HG03342 (cell line): ENCODE results near the gene ENKUR.
A peak's percentile ranks its signal among the peaks of the same experiment; 100 is the strongest.
"Not testable (repeated sequence)": the region's sequence is repeated elsewhere in the genome, so short reads cannot be mapped to it uniquely, and the experiment has no call there.

ENCODE experiments used
- ATAC-seq: cut with Tn5 transposase; IDR thresholded peaks from one replicate; pipeline ENCODE4 v1.9.1; 2021; ENCODE audit warnings: mild to moderate bottlenecking, moderate library complexity; ENCODE audit not compliant: unreplicated experiment

The ENKUR gene

DNA sequence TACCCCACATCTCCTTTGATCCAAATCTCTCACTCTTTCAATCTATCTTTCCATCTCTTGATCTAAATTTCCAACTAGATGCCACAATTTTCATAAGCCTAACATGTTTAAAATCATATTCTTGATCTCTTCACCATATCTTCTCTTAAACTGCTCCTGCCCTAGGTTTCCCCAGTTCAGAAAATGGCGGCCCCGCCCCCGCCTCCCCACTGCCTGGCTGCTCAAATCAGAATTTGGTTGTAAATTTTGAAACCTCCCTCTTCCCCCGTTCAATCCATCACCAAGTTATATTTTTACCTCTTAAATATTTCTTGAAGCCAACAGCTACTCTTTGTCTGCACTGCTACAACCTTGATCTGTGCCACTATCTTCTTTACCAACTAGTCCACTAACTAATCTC, 36.3 kb downstream of the ENKUR start:
- ATAC-seq = no peak

DNA sequence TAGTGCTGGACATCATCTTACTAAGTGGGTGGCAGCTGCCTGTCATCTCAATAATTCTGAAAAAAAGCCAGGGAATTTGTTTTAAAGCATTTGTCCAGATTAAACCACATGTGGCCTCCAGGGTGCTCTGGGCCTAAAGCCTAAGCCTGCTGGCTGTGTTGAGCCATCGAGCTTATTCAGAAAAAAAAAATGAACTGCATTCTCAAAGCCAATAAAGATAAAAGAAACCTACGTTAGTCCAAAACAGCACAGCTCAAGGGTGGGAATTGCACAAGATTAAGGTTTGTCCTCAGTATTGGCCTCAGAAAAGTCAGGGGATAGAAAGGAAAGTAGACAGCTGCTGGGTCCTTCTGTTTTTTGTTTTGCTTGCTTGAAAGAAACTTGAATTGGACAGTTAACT, 41.0 kb downstream of the ENKUR start:
- no peak for ATAC-seq

DNA sequence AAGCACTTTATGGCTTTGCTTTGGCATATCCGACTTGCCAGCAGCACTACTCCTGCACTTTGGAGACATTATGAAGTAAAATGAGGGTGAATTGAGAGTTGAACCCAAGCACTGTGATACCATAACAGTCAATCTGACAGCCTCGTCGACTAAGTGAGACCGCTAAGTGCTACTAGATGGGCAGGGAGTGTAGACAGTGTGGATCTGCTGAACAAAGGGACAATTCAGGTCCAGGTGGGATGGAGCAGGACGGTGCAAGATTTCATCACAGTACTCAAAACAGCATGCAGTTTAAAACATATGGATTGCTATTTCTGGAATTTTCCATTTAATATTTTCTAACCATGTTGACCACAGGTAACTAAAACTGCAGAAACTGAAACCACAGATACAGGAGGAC, 42.8 kb downstream of the ENKUR start:
- ATAC-seq = no peak

DNA sequence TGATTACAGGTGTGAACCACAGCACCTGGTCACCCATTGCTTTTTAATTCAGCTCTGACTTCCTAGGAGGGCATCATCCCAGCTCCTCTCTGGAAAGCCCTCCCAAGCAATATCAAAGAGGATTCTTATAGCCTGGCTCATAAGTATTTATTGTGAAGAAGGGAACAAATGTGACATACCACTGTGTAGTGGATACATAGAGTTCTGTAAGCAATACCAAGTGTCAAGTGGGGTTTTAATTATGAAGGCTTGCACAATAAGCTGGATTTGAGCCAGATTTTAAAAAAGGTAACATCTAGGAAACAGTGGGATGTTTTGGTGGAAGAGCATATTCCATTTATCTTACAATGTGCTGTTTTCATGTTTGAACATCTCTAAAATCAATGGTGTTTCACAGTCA, 44.6 kb downstream of the ENKUR start:
- no peak for ATAC-seq

DNA sequence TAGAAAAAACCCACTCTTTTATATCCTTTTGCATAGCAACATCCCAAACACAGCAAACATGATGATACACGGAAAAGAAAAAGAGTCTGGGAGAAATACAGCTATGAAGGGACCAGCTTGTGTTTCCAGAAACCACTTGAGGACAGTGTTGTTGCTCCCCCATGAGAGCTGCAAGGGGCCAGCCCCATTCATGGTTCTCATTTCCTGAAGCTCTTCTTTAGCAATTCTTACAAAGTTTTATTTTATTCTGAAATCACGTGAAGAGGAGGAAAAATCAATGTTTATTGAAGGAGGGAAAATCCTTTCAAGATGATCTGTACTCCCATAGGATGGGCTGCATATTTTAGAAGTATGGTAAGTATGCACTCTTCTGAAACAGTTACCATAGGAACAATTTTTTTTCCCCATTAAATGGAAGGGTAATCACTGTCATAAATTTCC, 46.1 kb downstream of the ENKUR start:
- ATAC-seq = no peak

DNA sequence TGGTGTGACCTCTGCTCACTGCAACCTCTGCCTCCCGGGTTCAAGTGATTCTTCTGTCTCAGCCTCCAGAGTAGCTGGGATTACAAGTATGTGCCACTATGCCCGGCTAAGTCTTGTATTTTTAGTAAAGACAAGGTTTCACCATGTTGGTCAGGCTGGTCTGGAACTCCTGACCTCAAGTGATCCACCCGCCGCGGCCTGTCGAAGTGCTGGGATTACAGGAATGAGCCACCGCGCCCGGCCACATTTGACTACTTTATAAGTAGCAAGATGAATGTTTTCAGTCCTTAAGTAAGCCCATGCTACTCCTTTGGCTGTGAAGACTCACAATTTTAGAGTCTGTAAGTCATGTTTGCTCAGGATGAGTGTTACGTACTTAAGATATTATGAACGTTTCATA, 47.0 kb downstream of the ENKUR start:
- ATAC-seq = not testable (repeated sequence)

DNA sequence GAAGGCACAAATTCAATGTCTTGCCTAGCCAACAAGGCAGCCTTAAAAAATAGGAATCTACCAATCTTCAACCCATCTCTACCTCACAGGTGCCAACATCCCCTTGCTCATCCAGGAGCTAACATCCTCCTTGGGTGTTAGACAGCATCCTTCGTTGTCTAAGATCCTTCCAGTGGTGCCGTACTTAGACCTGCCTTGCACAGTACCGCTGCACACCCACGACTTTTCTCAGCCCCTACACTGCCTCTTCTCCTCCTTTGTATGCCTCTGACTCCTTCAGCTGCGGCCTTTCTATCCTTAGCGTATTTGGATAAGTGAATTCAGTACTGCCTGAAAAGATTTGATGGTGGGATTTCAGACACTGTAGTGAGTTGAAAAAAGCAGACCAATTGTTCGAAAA, 47.6 kb downstream of the ENKUR start:
- no peak for ATAC-seq

DNA sequence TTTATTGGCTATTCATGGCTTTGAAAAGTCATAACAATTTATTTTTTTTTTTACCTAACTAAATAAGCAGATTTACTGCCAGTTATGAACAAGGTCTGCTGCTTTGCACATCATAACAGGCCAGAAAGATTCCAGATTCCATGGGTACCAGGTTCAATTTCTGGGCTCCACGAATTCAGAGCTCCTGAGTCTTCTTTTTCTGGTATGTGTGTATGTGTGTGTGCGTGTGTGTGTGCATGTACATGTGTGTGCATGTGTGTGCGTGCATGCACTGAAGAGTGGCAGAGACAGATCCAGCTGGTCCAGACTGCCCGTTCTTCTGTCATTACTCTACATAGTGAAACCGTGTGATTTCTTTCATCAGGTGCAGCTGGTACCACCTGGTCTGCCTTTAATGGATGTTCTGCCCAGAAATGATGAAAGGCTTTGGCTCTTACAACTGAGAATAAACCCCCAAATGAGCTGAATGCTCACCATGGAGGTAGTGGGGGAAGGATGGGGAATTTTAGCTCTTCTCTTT, 48.9 kb downstream of the ENKUR start:
- ATAC-seq = no peak

DNA sequence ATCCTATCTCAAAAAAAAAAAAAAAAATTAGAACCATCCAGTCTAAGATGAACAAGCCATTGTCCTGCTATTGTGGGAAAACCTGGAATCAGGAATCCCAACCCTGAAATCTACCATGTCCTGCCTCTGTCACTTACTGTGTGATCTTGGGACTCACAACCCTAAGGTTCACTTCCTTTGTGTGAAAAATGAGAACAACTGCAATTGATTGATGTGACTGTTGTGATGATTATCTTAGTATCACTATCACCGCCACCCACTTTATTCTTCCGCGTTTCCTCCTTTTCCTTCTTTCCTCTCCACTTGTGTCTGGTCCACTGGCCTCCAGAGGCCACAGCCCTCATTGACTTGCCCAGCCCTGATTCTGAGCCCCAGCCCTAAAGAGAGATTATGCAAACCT, 50.9 kb downstream of the ENKUR start:
- ATAC-seq = no peak

DNA sequence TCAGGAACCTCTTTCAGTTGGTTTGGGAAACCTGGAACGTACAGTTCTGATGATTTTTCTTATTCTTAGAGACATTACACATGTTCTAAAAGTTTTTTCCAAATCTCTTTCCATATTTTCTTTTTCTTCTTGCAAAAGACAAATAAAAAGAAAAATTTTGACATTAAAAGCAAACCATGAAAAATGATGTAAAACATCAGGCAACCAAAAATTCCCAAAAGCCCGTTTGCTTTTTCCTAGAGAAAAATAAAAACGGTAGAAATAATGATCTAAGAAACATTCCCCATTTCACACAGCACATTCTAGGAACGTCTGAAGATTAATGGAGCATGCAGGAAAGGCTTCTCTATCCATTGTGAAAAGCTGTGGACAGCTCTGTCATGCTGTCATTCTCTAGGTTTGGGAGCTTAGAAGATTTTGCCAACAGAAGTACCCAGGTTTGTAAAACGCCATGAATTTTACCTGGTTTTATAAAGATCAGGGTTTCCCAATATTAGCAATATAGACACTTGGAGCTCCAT, 52.4 kb downstream of the ENKUR start:
- ATAC-seq = no peak

DNA sequence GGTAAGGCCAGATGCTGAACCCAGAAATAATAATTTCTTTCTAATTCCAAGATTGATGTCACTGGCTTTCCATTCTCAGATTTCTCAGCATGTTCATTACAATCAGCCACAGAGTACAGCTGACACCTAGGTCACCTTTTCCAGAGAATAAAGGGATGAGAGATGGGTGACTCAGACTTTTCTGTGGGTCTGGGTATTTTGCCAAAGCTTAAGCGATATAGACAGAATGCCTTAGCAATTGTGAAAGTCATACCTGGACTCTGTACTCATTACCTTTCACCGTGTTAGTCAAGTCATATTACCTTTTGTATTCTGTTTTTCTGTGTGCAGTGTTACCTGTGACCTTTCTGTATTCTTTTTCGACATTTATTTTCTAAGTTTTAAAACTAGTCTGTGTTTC, 53.0 kb downstream of the ENKUR start:
- no peak for ATAC-seq

DNA sequence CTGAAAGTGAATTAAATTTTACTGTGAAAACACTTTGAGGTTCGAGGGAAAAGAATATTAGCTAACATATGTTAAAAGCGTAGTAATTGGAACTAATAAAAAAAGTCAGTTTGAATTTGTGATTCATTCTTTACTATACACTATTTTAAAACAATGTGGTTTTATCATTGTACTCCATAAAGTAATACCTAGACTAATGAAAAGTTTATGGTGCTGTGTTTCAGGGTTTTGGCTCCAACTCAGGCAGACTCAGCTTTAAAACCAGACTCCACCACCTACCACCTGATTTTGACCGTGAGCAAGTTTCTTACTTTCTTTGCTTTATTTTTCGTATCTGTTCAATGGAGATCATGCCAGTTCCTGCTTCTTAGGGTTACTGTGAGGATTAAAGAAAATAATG, 54.4 kb downstream of the ENKUR start:
- ATAC-seq = no peak

DNA sequence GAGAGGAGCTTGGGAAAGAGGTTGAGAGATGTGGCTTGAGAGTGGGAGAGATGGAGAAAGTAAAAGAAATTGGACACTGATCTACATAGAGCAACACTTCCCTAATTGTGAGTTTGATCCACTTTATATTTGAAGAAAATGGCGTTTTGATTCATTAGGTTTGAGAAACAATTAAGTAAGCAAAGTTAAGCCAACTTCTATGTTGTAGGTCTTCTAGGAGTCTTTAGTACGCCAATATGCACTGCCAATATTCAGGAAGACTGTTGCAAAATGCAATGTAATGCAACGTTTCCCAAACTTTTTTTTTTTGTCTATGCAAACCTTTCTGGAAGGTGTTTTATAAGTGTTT, 56.6 kb downstream of the ENKUR start:
- no peak for ATAC-seq

DNA sequence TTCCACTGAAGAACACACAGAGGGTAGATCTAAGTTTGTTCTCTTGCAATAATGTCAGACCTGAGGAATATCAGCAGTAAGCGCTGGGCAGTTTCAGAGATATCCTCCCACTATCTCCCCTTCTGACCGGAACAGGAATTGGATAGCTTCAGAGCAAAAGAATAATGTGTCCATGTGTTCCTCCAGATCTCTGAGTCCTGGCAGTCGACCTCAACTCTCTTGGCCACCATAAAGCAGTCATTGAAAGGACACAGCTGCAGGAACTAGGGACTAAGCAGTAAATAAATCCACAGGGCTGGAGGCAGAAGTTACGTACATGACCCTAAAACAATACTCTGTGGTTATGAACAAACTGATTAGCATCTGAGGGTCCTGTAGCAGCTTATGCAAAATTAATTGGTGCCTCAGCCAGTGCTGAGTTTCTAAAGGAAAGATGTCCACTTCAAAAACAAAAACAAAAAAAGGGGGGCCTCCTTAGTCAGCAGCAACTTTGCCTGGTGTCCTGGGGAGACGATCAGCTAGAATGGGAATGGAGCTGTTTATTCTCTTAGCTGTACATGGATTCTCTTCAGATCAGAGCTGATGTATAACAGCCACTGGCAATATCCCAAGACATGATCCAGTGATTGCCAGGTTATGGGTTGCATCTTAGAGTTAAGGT, 57.1 kb downstream of the ENKUR start:
- no peak for ATAC-seq

DNA sequence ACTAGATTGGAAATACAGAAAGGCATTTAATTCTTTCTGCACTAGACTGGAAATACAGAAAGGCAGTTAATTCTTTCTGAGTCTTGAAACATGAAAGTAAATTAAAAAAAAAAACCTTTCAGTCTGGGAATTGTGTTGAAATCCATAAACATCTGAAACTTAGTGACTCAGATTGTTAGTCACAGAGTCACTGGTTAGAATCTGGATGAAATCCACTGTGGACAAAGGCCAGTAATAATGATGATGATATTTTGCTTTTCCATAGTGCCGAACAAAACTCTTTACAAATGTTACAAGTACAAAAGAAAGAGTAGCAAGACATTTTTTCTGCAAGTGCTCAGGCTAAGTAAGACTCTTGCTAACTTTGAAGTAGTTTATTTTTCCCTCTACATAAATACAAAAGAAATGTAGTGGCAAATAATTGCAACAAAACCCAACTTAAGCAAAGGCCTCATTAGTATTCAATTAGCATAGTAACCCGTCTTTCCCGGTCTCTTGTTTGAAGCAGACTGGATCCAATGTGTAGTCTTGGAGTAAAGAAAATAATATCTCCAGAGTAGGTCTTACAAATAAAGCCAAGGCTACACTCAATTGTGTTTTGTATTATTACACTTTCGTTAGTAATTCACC, 57.8 kb downstream of the ENKUR start:
- no peak for ATAC-seq

DNA sequence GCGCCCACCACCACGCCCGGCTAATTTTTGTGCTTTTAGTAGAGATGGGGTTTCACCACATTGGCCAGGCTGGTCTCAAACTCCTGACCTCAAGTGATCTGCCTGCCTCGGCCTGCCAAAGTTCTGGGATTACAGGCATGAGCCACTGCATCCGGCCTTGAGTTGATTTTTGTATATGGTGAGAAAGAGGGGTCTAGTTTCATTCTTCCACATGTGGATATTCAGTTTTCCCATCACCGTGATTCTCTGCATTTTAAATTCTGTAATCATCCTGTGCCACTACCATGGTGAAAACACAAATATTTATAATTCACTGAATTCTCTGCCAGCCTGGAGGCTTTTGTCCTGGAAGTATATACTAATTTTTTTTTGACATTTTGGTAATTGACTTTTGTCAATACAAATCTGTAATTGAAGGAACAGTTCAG, 58.3 kb downstream of the ENKUR start:
- ATAC-seq = not testable (repeated sequence)

DNA sequence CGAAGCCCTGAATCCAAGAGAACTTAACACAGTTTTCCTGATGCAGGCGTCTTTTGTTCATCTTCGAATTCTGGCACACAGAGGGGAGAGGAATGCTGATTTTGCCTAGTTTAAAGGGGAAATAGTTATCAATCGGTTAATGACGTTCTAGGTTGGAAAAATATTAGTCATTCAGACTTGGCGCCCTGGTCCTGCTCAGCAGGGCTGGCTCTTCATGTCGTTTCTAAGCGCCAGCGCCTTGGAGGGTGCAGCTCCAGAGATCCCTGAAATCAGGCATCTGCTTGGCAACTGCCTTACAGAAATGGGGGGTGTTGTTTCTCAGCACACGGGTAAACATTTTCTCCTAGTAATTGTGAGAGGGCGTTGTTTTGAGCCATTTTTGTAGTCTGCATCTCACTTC, 62.3 kb downstream of the ENKUR start:
- no peak for ATAC-seq

DNA sequence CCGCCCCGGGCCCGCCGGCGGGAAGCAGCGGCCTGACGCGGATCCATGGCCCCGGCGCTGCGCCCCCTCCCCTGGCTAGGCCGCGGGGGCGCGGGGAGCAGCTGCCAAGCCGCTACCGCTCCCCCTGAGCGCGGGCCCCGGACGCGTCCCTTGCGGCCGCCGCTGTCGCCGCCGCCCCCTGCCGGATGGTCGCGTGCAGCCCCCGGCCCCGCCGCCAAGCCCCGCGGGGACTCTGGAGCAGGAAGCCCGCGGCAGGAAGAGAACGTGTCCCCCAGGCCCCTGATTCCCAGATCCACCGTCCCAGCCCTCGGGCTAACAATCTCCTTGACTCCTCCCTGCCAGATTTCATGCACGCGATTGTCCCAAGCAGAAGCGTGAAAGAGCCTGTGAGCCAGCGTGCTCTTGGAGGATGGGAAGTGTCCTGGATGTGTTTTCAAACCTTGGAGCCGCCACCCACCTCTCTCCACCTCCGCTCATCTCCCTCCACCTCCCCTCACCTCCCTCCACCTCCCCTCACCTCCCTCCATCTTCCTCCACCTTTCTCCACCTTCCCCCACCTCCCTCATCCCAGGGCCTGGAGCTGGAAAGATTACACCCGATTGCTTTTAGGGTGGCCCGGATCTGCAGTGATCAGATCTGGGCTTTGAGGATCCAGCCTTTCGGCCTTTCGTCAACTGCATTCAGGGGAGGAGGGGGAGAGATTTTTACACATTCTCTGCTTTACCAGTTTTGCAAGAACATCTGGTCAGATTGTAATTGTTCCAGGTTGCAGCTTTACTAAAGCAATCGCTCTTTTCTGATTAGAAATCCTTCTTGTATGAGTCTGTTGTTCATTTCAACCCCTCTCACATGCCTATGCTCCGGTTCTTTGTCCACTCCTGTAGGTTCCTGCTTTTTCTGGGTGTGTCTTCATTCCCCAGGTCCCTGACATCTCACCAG, 63.0 kb downstream of the ENKUR start:
- ATAC-seq = peak; percentile 67

DNA sequence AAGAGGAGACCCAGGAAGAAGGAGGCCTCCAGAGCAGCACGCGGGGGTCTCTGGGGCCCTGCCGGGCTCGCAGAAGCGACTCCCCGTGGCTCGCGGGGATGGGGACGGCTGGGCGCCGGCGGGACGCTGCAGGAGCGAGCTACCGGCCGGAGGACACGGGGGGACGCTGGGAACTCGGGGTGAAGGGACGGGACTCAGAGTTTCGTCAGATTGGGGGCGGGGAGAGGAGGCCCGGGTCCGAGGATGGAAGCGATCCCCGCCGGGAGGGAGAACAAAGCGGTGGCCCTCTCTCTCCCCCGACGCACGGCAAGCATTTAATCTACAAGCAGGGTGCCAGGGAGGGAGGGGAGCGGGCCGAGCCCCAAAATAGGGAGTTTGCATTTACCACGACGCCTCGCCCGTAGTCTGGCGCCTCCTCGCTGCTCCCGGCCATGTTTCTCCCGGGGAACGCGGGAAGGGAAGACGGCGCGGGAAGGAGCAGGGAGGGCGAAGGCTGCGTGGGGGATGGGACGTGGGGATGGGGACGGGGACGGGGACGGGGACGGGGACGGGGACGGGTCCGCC, 63.7 kb downstream of the ENKUR start, which contains the start of gene PRTFDC1:
PRTFDC1 (minus strand) TSS at position 464 of the 564 bp plus-strand sequence; CDS start at position 433, 31 bp downstream.
- ATAC-seq = peak; percentile 28

DNA sequence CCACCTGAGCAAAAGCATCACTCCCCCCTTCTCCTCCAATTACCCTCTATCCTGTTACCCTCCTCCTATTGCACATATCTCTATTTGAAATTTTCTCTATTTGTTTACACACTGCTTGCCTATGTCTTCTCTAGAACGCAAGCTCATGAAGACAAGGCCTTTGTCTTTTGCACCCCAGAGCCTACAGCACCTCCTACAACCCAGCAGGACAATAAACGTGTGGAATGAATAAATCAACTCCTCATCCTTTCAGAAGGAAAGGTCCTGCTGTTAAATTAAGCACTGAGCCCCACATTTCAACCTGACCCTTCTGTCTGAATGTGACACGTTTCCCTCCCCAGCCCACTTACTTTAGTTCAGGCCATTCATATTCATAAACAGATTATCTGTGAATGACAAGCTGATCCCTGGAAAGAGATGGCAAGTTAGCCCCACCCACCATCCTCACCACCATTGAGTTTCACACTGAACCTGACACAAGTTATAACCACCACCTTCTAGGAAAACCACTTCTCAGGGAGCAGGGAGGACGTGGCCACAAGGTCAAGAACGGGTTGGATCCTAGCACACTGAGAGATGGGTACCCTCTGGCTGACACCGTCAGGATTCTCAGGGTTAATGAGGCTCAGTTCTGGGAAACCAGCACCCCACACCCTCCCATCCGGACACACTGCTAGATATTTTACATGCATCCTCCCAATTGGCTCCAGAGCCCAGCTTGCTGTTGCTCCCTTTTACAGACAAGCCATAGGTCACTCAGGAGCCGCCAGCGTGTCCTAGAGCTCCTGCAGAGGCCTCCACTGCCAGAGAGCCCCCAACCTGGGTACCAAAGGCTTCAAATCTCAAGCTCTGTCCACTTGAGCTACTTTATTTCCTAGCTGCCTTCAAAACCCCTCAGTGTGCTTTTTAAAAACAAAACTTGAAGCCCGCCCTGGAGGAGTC, 64.5 kb downstream of the ENKUR start:
- peak; percentile 33 for ATAC-seq
